H9 (cell line): ENCODE measurements around the gene TRRAP. TPM values are rescaled to one million over a fixed set of nuclear protein-coding genes. Genes with fewer than 3 reads are reported as not detected.
"Not testable (repeated sequence)": the region's sequence is repeated elsewhere in the genome, so short reads cannot be mapped to it uniquely, and the experiment has no call there.

Experiments
- DNase-seq: peaks from one replicate; pipeline ENCODE4 v3.0.0-alpha.2; 2017
- H2AFZ ChIP-seq: one replicate; pipeline ENCODE4 v1.6.1; 2013; ENCODE audit warnings: mild to moderate bottlenecking, low read length, control low read depth, moderate library complexity
- H2AK5ac ChIP-seq: 2 replicates; pipeline ENCODE4 v1.6.1; 2013; ENCODE audit warnings: low read length, control low read depth, mixed read lengths; ENCODE audit not compliant: insufficient read length
- H2BK120ac ChIP-seq: one replicate; pipeline ENCODE4 v1.6.1; 2013; ENCODE audit warnings: low read depth, mild to moderate bottlenecking, low read length, control low read depth, inconsistent platforms; ENCODE audit not compliant: poor library complexity, severe bottlenecking
- H2BK12ac ChIP-seq: 2 replicates; pipeline ENCODE4 v1.6.1; 2013; ENCODE audit warnings: low read length, control low read depth, mixed read lengths, low read depth; ENCODE audit not compliant: insufficient read length
- H2BK15ac ChIP-seq: 2 replicates; pipeline ENCODE4 v1.6.1; 2013; ENCODE audit warnings: low read depth, low read length, control low read depth
- H2BK20ac ChIP-seq: one replicate; pipeline ENCODE4 v1.6.1; 2013; ENCODE audit warnings: low read depth, mild to moderate bottlenecking, low read length, control low read depth, inconsistent platforms; ENCODE audit not compliant: poor library complexity, severe bottlenecking
- H2BK5ac ChIP-seq: 2 replicates; pipeline ENCODE4 v1.6.1; 2013; ENCODE audit warnings: low read length, control low read depth, mixed read lengths; ENCODE audit not compliant: insufficient read length
- H3K14ac ChIP-seq: 2 replicates; pipeline ENCODE4 v1.6.1; 2013; ENCODE audit warnings: low read length, control low read depth; ENCODE audit not compliant: insufficient read depth
- H3K18ac ChIP-seq: 2 replicates; pipeline ENCODE4 v1.6.1; 2013; ENCODE audit warnings: low read depth, mild to moderate bottlenecking, mixed read lengths, low read length, control low read depth; ENCODE audit not compliant: insufficient read length
- H3K23ac ChIP-seq: 2 replicates; pipeline ENCODE4 v1.6.1; 2013; ENCODE audit warnings: low read length, control low read depth, mixed read lengths, low read depth; ENCODE audit not compliant: insufficient read length
- H3K23me2 ChIP-seq: 2 replicates; pipeline ENCODE4 v1.6.1; 2013; ENCODE audit warnings: low read depth, mild to moderate bottlenecking, mixed read lengths, low read length, control low read depth; ENCODE audit not compliant: insufficient read length, poor library complexity, severe bottlenecking
- H3K27ac ChIP-seq: 2 replicates; pipeline ENCODE4 v1.5.1; 2013; ENCODE audit warnings: low read length, control low read depth, mixed read lengths, low read depth; ENCODE audit not compliant: insufficient read length
- H3K27me3 ChIP-seq: 2 replicates; pipeline ENCODE4 v1.6.1; 2013; ENCODE audit warnings: low read length, control low read depth, inconsistent platforms; ENCODE audit not compliant: insufficient read depth
- H3K4ac ChIP-seq: 2 replicates; pipeline ENCODE4 v1.6.1; 2013; ENCODE audit warnings: low read depth, mild to moderate bottlenecking, control low read depth, inconsistent platforms, low read length, moderate library complexity
- H3K4me1 ChIP-seq: 2 replicates; pipeline ENCODE4 v1.6.1; 2013; ENCODE audit warnings: low read length, control low read depth, inconsistent platforms; ENCODE audit not compliant: insufficient read depth
- H3K4me2 ChIP-seq: 2 replicates; pipeline ENCODE4 v1.6.1; 2013; ENCODE audit warnings: low read length, control low read depth, mixed read lengths; ENCODE audit not compliant: insufficient read length, insufficient read depth
- H3K56ac ChIP-seq: 2 replicates; pipeline ENCODE4 v1.6.1; 2013; ENCODE audit warnings: low read depth, mild to moderate bottlenecking, mixed read lengths, low read length, control low read depth; ENCODE audit not compliant: insufficient read length
- H3K79me1 ChIP-seq: 2 replicates; pipeline ENCODE4 v1.6.1; 2013; ENCODE audit warnings: low read depth, mild to moderate bottlenecking, moderate library complexity, low read length, control low read depth, inconsistent platforms; ENCODE audit not compliant: insufficient read depth, poor library complexity, severe bottlenecking
- H3K79me2 ChIP-seq: 2 replicates; pipeline ENCODE4 v1.6.1; 2013; ENCODE audit warnings: low read length, control low read depth, inconsistent platforms; ENCODE audit not compliant: insufficient read depth
- H3K9ac ChIP-seq: 2 replicates; pipeline ENCODE4 v1.6.1; 2013; ENCODE audit warnings: low read length, control low read depth, mixed read lengths; ENCODE audit not compliant: insufficient read length; ENCODE audit errors: extremely low read depth
- H3K9me3 ChIP-seq: one replicate; pipeline ENCODE4 v1.6.1; 2013; ENCODE audit warnings: low read depth, low read length, inconsistent platforms; ENCODE audit not compliant: control insufficient read depth
- H3T11ph ChIP-seq: one replicate; pipeline ENCODE4 v1.6.1; 2013; ENCODE audit warnings: mild to moderate bottlenecking, low read length, control low read depth, inconsistent platforms
- H4K20me1 ChIP-seq: one replicate; pipeline ENCODE4 v1.6.1; 2013; ENCODE audit not compliant: control insufficient read depth, insufficient read length, insufficient read depth
- H4K5ac ChIP-seq: 2 replicates; pipeline ENCODE4 v1.6.1; 2013; ENCODE audit warnings: low read depth, mild to moderate bottlenecking, mixed read lengths, low read length, control low read depth; ENCODE audit not compliant: insufficient read length
- H4K8ac ChIP-seq: replicated peaks from 2 replicates; pipeline ENCODE4 v1.6.1; 2013; ENCODE audit warnings: low read length, control low read depth, mixed read lengths, low read depth; ENCODE audit not compliant: insufficient read length
- H4K91ac ChIP-seq: 2 replicates; pipeline ENCODE4 v1.6.1; 2013; ENCODE audit warnings: low read depth, mild to moderate bottlenecking, moderate library complexity, mixed read lengths, low read length, control low read depth; ENCODE audit not compliant: insufficient read length
- H3K27ac Mint-ChIP-seq, 3 experiments: 2 replicates in 2 of 3; 3 replicates in 1 of 3; pipeline ENCODE4 v1.8.0; 2020 to 2021; ENCODE audit warnings: mixed read lengths in 3 of 3, mild to moderate bottlenecking in 1 of 3, moderate library complexity in 1 of 3
- H3K27me3 Mint-ChIP-seq: 2 replicates; pipeline ENCODE4 v1.8.0; 2021; ENCODE audit warnings: low read depth, mild to moderate bottlenecking, moderate library complexity, mixed read lengths
- H3K36me3 Mint-ChIP-seq, 3 experiments: 2 replicates in 2 of 3; 3 replicates in 1 of 3; pipeline ENCODE4 v1.8.0; 2020 to 2021; ENCODE audit warnings: low read depth in 3 of 3, mixed read lengths in 3 of 3; ENCODE audit not compliant: insufficient read depth in 1 of 3
- H3K4me1 Mint-ChIP-seq, 2 experiments: 2 replicates each; pipeline ENCODE4 v1.8.0; 2020; ENCODE audit warnings: mixed read lengths in 2 of 2
- H3K4me3 Mint-ChIP-seq, 2 experiments: 2 replicates in 1 of 2; 3 replicates in 1 of 2; pipeline ENCODE4 v1.8.0; 2020 to 2021; ENCODE audit warnings: mild to moderate bottlenecking in 2 of 2, mixed read lengths in 2 of 2, moderate library complexity in 1 of 2
- H3K9me3 Mint-ChIP-seq, 2 experiments: 2 replicates in 1 of 2; 3 replicates in 1 of 2; pipeline ENCODE4 v1.8.0; 2020; ENCODE audit warnings: mild to moderate bottlenecking in 2 of 2, mixed read lengths in 2 of 2, moderate library complexity in 1 of 2
- CTCF ChIP-seq: fragments of 200-600 bp; sonication (generic); conservative IDR thresholded peaks from 3 replicates; pipeline ENCODE4 v1.8.0; 2021; ENCODE audit warnings: antibody characterized with exemption, mild to moderate bottlenecking
- WGBS: extraction: QIAGEN DNeasy Blood & Tissue Kit; methylation state at CpG from one replicate; pipeline ENCODE4 v1.1.7; 2013; ENCODE audit warnings: missing lambda C conversion rate, low lambda C conversion rate, mixed read lengths; ENCODE audit not compliant: insufficient read length; ENCODE audit errors: extremely low coverage; 5-methylcytosine and 5-hydroxymethylcytosine counted together
- total RNA-seq: library from RNA; stranded (reverse); gene quantifications from 2 replicates; pipeline ENCODE4 v1.2.1, GENCODE V29; 2021

Gene TRRAP
- total RNA-seq, 1 experiment from 2014 or later, result 58.6 TPM

DNA sequence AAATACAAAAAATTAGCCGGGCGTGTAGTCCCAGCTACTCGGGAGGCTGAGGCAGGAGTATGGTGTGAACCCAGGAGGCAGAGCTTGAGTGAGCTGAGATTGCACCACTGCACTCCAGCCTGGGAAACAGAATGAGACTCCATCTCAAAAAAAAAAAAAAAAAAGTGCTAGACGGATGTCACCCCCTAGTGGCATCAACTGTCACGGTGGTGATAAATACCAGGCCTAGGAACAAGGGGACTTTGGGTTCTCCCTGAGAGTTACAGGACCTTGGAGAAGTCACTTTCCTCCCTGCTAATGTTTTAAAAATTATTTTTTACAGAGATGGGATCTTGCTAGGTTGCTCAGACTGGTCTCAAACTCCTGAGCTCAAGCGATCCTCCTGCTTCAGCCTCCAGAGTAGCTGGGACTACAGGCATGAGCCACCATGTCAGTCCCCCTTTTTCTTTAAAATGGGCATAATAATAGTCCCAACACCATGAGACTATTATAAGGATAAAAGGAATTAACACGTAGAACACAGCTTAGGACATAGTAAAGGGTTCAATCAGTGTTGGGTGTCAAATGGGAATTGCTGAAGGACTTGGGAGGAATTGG lies 5.9 kb upstream of the TRRAP start:
- H3K27me3 Mint-ChIP-seq, result peaks cover 52% of the 10 kb centered on the region
- no peak overlapping the region for H3K27ac Mint-ChIP-seq
- DNase-seq, result no peak
- Histone ChIP-seq H3K9ac (no peak overlapping the region), H3K14ac (no peak overlapping the region), H3K56ac (no peak overlapping the region), H3K18ac (no peak overlapping the region), H3K79me2 (no peaks in the 10 kb centered on the region), H3K9me3 (no peaks in the 10 kb centered on the region), H4K91ac (no peak overlapping the region), H3K27me3 (peaks cover 12% of the 10 kb centered on the region; the same call in 1 of the 2 replicates), H2BK120ac (no peak overlapping the region), H4K5ac (no peak overlapping the region), H3K79me1 (no peaks in the 10 kb centered on the region), H2BK20ac (no peak overlapping the region), H2BK12ac (no peak overlapping the region), H3K23me2 (peaks cover 9% of the 10 kb centered on the region), H3K27ac (no peak overlapping the region), H2AFZ (no peak overlapping the region), H3K4me1 (no peaks in the 10 kb centered on the region; the same call in 1 of the 2 replicates), H2BK15ac (no peak overlapping the region), H3K4me2 (no peak overlapping the region), H3K23ac (no peak overlapping the region), H4K8ac (no peak overlapping the region), H2AK5ac (no peak overlapping the region), H3T11ph (no peak overlapping the region), H3K4ac (no peak overlapping the region), H4K20me1 (no peaks in the 10 kb centered on the region), H2BK5ac (no peak overlapping the region)
- peak; percentile 53; the same call in 2 of the 3 replicates for TF ChIP-seq CTCF
- no peak overlapping the region for H3K4me3 Mint-ChIP-seq
- no CpG with 5 or more reads among the region's 7 CpGs for WGBS
- no peaks in the 10 kb centered on the region for H3K36me3 Mint-ChIP-seq
- peaks cover 3 to 13% of the 10 kb centered on the region in 2 experiments; a peak in 3 of 4 replicates for H3K4me1 Mint-ChIP-seq
- H3K9me3 Mint-ChIP-seq, result no peaks in the 10 kb centered on the region

DNA sequence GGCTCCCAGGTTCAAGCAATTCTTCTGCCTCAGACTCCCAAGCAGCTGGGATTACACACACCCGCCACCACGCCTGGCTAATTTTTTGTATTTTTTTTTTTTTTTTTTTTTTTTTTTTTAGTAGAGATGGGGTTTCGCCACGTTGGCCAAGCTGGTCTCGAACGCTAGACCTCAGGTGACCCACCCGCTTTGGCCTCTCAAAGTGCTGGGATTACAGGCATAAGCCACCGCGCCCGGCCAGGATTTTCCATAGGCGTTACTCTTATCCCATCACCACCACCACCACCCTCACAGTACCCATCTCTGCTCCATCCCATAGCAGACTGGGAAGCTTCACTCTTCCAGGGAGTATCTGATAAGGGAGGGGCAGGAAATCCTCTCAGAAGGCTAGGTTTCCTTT lies 4.7 kb upstream of the TRRAP start:
- not testable (repeated sequence) for H3K4me1 ChIP-seq, H3K9me3 Mint-ChIP-seq, H3K79me2 ChIP-seq, H3K14ac ChIP-seq, H2BK20ac ChIP-seq, H3K9ac ChIP-seq, H2BK5ac ChIP-seq, H2AK5ac ChIP-seq, H3K36me3 Mint-ChIP-seq, H2BK120ac ChIP-seq, H2BK15ac ChIP-seq, H3K23me2 ChIP-seq, H4K91ac ChIP-seq, H4K5ac ChIP-seq, DNase-seq, H3K56ac ChIP-seq, H3K4me3 Mint-ChIP-seq, H3K27ac Mint-ChIP-seq, H3K23ac ChIP-seq, H3T11ph ChIP-seq, H4K20me1 ChIP-seq, H3K4ac ChIP-seq, H4K8ac ChIP-seq, H3K27ac ChIP-seq, H3K79me1 ChIP-seq, H2BK12ac ChIP-seq, H3K9me3 ChIP-seq, H2AFZ ChIP-seq, H3K4me2 ChIP-seq, H3K18ac ChIP-seq
- peaks cover 8 to 14% of the 10 kb centered on the region in 2 experiments for H3K4me1 Mint-ChIP-seq
- H3K27me3 Mint-ChIP-seq, result peaks cover 40% of the 10 kb centered on the region
- peaks cover 10% of the 10 kb centered on the region; the same call in 1 of the 2 replicates for H3K27me3 ChIP-seq
- WGBS, result no CpG with 5 or more reads among the region's 11 CpGs
